HFF-Myc (cell line): ENCODE results near the gene HAGHL.
A peak's percentile ranks its signal among the peaks of the same experiment; 100 is the strongest.

Source experiments
- DNase-seq: peaks from one replicate; pipeline ENCODE4 v3.0.0-alpha.2; 2011; ENCODE audit warnings: low read depth; ENCODE audit errors: extremely low read depth
- H3K4me3 ChIP-seq: replicated peaks from 2 replicates; pipeline ENCODE4 v1.5.1; 2011; ENCODE audit warnings: low read depth, mild to moderate bottlenecking, control low read depth, low read length
- CTCF ChIP-seq: IDR thresholded peaks from 2 replicates; pipeline ENCODE4 v1.5.1; 2012; ENCODE audit warnings: mild to moderate bottlenecking, low read depth, low read length, control low read depth; ENCODE audit errors: missing control alignments

The HAGHL gene

GRCh38 chr16:728890-729744 lies 2.2 kb downstream of the HAGHL start:
- H3K4me3 ChIP-seq, result peak overlapping the region; percentile 88
- DNase-seq, result no peak
- TF ChIP-seq CTCF, result no peak

GRCh38 chr16:729768-730665 lies 3.1 kb downstream of the HAGHL start:
- DNase-seq, result no peak
- no peak for TF ChIP-seq CTCF

GRCh38 chr16:730666-731509 lies 4.0 kb downstream of the HAGHL start:
- H3K4me3 ChIP-seq, result no peak overlapping the region
- TF ChIP-seq CTCF, result no peak
- no peak for DNase-seq

More at GRCh38 chr16:729768-730665, 3.1 kb downstream of the HAGHL start:
- peak overlapping the region; percentile 88 for H3K4me3 ChIP-seq

- no peak for DNase-seq
- TF ChIP-seq CTCF, result no peak
- no peak overlapping the region for H3K4me3 ChIP-seq
These were observed 5.4 kb downstream of the HAGHL start for GRCh38 chr16:732332-732731.

GRCh38 chr16:732936-733335 lies 6.0 kb downstream of the HAGHL start:
- no peak for TF ChIP-seq CTCF
- no peak for DNase-seq
- H3K4me3 ChIP-seq, result no peak overlapping the region
